GM23338 (cell line): ENCODE measurements around the gene ATG9A. TPM values are rescaled to one million over a fixed set of nuclear protein-coding genes. Genes with fewer than 3 reads are reported as not detected.

ENCODE experiments used
- ATAC-seq: fragments of 200-7000 bp; cut with Tn5 transposase; 3 replicates; pipeline ENCODE4 v1.9.1; 2020
- DNase-seq: peaks from one replicate; pipeline ENCODE4 v3.0.0-alpha.2; 2015; ENCODE audit warnings: low spot score
- H2AFZ ChIP-seq: fragments of 200-600 bp; sonication (generic); 2 replicates; pipeline ENCODE4 v1.8.0; 2016; ENCODE audit warnings: antibody characterized with exemption, mild to moderate bottlenecking, moderate library complexity
- H3F3A ChIP-seq: fragments of 200-600 bp; sonication (generic); replicated peaks from 2 replicates; pipeline ENCODE4 v1.8.0; 2017; ENCODE audit warnings: antibody characterized with exemption, mixed run types, low read depth
- H3K27ac ChIP-seq: fragments of 200-600 bp; sonication (generic); 2 replicates; pipeline ENCODE4 v1.6.1; 2016; ENCODE audit warnings: low read depth
- H3K27me3 ChIP-seq: fragments of 200-600 bp; sonication (generic); 2 replicates; pipeline ENCODE4 v1.8.0; 2016; ENCODE audit warnings: mild to moderate bottlenecking, mixed run types, moderate library complexity; ENCODE audit not compliant: insufficient read depth
- H3K36me3 ChIP-seq: fragments of 200-600 bp; sonication (generic); 2 replicates; pipeline ENCODE4 v1.8.0; 2016; ENCODE audit warnings: mild to moderate bottlenecking; ENCODE audit not compliant: insufficient read depth
- H3K4me1 ChIP-seq: fragments of 200-600 bp; sonication (generic); 2 replicates; pipeline ENCODE4 v1.8.0; 2016; ENCODE audit warnings: mild to moderate bottlenecking, moderate library complexity; ENCODE audit not compliant: insufficient read depth
- H3K4me2 ChIP-seq: fragments of 200-600 bp; sonication (generic); 2 replicates; pipeline ENCODE4 v1.7.1; 2017; ENCODE audit warnings: mixed run types
- H3K4me3 ChIP-seq: fragments of 200-600 bp; sonication (generic); 2 replicates; pipeline ENCODE4 v1.6.1; 2016; ENCODE audit warnings: mixed run types
- H3K79me2 ChIP-seq: fragments of 200-600 bp; sonication (generic); replicated peaks from 2 replicates; pipeline ENCODE4 v1.8.0; 2017; ENCODE audit warnings: mild to moderate bottlenecking; ENCODE audit not compliant: insufficient read depth
- H3K9me2 ChIP-seq: fragments of 200-600 bp; sonication (generic); 2 replicates; pipeline ENCODE4 v1.8.0; 2017; ENCODE audit not compliant: insufficient read depth
- H4K20me1 ChIP-seq: fragments of 200-600 bp; sonication (generic); replicated peaks from 2 replicates; pipeline ENCODE4 v1.8.0; 2017; ENCODE audit warnings: mild to moderate bottlenecking; ENCODE audit not compliant: insufficient read depth
- H3K27ac Mint-ChIP-seq: 2 replicates; pipeline ENCODE4 v1.8.0; 2020; ENCODE audit warnings: inconsistent platforms, mild to moderate bottlenecking, moderate library complexity, mixed read lengths
- H3K27me3 Mint-ChIP-seq: 3 replicates; pipeline ENCODE4 v1.8.0; 2022; ENCODE audit warnings: low read depth, mild to moderate bottlenecking, moderate library complexity, mixed read lengths, inconsistent platforms; ENCODE audit not compliant: insufficient read depth, poor library complexity
- H3K36me3 Mint-ChIP-seq: 3 replicates; pipeline ENCODE4 v1.8.0; 2021; ENCODE audit warnings: low read depth, mild to moderate bottlenecking, inconsistent platforms, moderate library complexity, mixed read lengths
- H3K4me1 Mint-ChIP-seq: 3 replicates; pipeline ENCODE4 v1.8.0; 2020; ENCODE audit warnings: mild to moderate bottlenecking, inconsistent platforms, mixed read lengths
- H3K4me3 Mint-ChIP-seq: 3 replicates; pipeline ENCODE4 v1.8.0; 2021; ENCODE audit warnings: moderate library complexity, mild to moderate bottlenecking, inconsistent platforms, mixed read lengths
- H3K9me3 Mint-ChIP-seq: 3 replicates; pipeline ENCODE4 v1.8.0; 2020; ENCODE audit warnings: moderate library complexity, mild to moderate bottlenecking, inconsistent platforms, mixed read lengths
- CREB1 ChIP-seq: fragments of 250-450 bp; sonication (Bioruptor Pico); IDR thresholded peaks from 2 replicates; pipeline ENCODE4 v1.5.0; 2020; ENCODE audit warnings: low read depth, mild to moderate bottlenecking, moderate library complexity
- CTCF ChIP-seq, 2 experiments: fragments of 200-600 bp in 1 of 2; sonication (generic) in 1 of 2; conservative IDR thresholded peaks; 2 replicates each; pipeline versions ENCODE4 v1.5.1 to v1.6.1; 2016 to 2017; ENCODE audit warnings: antibody characterized with exemption in 2 of 2, low read depth in 2 of 2, mild to moderate bottlenecking in 2 of 2, moderate library complexity in 1 of 2
- EZH2 ChIP-seq: fragments of 200-600 bp; sonication (generic); IDR thresholded peaks from one replicate; pipeline ENCODE4 v1.8.0; 2017; ENCODE audit warnings: antibody characterized with exemption, mild to moderate bottlenecking, low read depth; ENCODE audit not compliant: unreplicated experiment
- JUNB ChIP-seq: IDR thresholded peaks from one replicate; pipeline ENCODE4 v1.6.1; 2016; ENCODE audit warnings: antibody characterized with exemption; ENCODE audit not compliant: unreplicated experiment
- NANOG ChIP-seq: IDR thresholded peaks from 2 replicates; pipeline ENCODE4 v1.6.1; 2016; ENCODE audit warnings: antibody characterized with exemption, borderline replicate concordance
- POLR2AphosphoS5 ChIP-seq: IDR thresholded peaks from 2 replicates; pipeline ENCODE4 v1.6.1; 2016; ENCODE audit warnings: antibody characterized with exemption, low read depth
- REST ChIP-seq: IDR thresholded peaks from one replicate; pipeline ENCODE4 v1.6.1; 2018; ENCODE audit warnings: antibody characterized with exemption; ENCODE audit not compliant: unreplicated experiment
- STAT1 ChIP-seq: IDR thresholded peaks from one replicate; pipeline ENCODE4 v1.6.1; 2016; ENCODE audit warnings: antibody characterized with exemption; ENCODE audit not compliant: unreplicated experiment
- ZNF331 ChIP-seq: fragments of 250-450 bp; sonication (Bioruptor Pico); IDR thresholded peaks from 2 replicates; pipeline ENCODE4 v1.5.0; 2020; ENCODE audit warnings: low read depth, mild to moderate bottlenecking, moderate library complexity
- polyA plus RNA-seq: library from polyadenylated mRNA; unstranded; fragments of >200 nt; fragmentation: Nextera tagmentation; extraction: Ambion mirVana; gene quantifications from 2 replicates; pipeline ENCODE4 v1.2.1, GENCODE V29; 2016
- total RNA-seq: library from RNA; depleted of rRNA; stranded (reverse); fragments of >200 nt; shearing (Covaris generic); gene quantifications from 2 replicates; pipeline ENCODE4 v1.2.3, GENCODE V29; 2014
- TF ChIP-seq, protein P1 (sequence below): fragments of 250-450 bp; sonication (Bioruptor Pico); IDR thresholded peaks from 2 replicates; pipeline ENCODE4 v1.5.0; 2020; ENCODE audit warnings: mild to moderate bottlenecking, moderate library complexity
- TF ChIP-seq, protein P2 (sequence below): IDR thresholded peaks from 2 replicates; pipeline ENCODE4 v1.6.1; 2016; ENCODE audit warnings: antibody characterized with exemption

ATG9A gene
- total and polyA plus RNA-seq, 2 experiments from 2014 or later = 20.7 to 54.2 TPM

GRCh38 chr2:219234331-219234730 is 4.9 kb upstream of the ATG9A start:
- Histone ChIP-seq H3K79me2 (peaks cover 16% of the 10 kb centered on the region), H3K4me2 (no peak overlapping the region), H3K4me3 (no peak overlapping the region), H3K27ac (no peak overlapping the region), H4K20me1 (peaks cover 3% of the 10 kb centered on the region), H3K27me3 (no peaks in the 10 kb centered on the region), H3F3A (peaks cover 7% of the 10 kb centered on the region), H3K9me2 (no peaks in the 10 kb centered on the region), H3K36me3 (peaks cover 27% of the 10 kb centered on the region), H2AFZ (no peak overlapping the region), H3K4me1 (peaks cover 7% of the 10 kb centered on the region)
- ATAC-seq (no peak), DNase-seq (no peak)
- no peak overlapping the region for H3K27ac Mint-ChIP-seq
- peaks cover 2% of the 10 kb centered on the region; the same call in 1 of the 3 replicates for H3K9me3 Mint-ChIP-seq
- H3K36me3 Mint-ChIP-seq = peaks cover 68% of the 10 kb centered on the region
- H3K27me3 Mint-ChIP-seq = peaks cover 5% of the 10 kb centered on the region
- no peak for TF ChIP-seq CREB1 (CRISPR knock-in tag)
- TF ChIP-seq STAT1 = no peak
- no peak for TF ChIP-seq POLR2AphosphoS5
- TF ChIP-seq EZH2 = no peak
- TF ChIP-seq NANOG = no peak
- no peak for TF ChIP-seq REST
- TF ChIP-seq JUNB = no peak
- TF ChIP-seq, protein P1, sequence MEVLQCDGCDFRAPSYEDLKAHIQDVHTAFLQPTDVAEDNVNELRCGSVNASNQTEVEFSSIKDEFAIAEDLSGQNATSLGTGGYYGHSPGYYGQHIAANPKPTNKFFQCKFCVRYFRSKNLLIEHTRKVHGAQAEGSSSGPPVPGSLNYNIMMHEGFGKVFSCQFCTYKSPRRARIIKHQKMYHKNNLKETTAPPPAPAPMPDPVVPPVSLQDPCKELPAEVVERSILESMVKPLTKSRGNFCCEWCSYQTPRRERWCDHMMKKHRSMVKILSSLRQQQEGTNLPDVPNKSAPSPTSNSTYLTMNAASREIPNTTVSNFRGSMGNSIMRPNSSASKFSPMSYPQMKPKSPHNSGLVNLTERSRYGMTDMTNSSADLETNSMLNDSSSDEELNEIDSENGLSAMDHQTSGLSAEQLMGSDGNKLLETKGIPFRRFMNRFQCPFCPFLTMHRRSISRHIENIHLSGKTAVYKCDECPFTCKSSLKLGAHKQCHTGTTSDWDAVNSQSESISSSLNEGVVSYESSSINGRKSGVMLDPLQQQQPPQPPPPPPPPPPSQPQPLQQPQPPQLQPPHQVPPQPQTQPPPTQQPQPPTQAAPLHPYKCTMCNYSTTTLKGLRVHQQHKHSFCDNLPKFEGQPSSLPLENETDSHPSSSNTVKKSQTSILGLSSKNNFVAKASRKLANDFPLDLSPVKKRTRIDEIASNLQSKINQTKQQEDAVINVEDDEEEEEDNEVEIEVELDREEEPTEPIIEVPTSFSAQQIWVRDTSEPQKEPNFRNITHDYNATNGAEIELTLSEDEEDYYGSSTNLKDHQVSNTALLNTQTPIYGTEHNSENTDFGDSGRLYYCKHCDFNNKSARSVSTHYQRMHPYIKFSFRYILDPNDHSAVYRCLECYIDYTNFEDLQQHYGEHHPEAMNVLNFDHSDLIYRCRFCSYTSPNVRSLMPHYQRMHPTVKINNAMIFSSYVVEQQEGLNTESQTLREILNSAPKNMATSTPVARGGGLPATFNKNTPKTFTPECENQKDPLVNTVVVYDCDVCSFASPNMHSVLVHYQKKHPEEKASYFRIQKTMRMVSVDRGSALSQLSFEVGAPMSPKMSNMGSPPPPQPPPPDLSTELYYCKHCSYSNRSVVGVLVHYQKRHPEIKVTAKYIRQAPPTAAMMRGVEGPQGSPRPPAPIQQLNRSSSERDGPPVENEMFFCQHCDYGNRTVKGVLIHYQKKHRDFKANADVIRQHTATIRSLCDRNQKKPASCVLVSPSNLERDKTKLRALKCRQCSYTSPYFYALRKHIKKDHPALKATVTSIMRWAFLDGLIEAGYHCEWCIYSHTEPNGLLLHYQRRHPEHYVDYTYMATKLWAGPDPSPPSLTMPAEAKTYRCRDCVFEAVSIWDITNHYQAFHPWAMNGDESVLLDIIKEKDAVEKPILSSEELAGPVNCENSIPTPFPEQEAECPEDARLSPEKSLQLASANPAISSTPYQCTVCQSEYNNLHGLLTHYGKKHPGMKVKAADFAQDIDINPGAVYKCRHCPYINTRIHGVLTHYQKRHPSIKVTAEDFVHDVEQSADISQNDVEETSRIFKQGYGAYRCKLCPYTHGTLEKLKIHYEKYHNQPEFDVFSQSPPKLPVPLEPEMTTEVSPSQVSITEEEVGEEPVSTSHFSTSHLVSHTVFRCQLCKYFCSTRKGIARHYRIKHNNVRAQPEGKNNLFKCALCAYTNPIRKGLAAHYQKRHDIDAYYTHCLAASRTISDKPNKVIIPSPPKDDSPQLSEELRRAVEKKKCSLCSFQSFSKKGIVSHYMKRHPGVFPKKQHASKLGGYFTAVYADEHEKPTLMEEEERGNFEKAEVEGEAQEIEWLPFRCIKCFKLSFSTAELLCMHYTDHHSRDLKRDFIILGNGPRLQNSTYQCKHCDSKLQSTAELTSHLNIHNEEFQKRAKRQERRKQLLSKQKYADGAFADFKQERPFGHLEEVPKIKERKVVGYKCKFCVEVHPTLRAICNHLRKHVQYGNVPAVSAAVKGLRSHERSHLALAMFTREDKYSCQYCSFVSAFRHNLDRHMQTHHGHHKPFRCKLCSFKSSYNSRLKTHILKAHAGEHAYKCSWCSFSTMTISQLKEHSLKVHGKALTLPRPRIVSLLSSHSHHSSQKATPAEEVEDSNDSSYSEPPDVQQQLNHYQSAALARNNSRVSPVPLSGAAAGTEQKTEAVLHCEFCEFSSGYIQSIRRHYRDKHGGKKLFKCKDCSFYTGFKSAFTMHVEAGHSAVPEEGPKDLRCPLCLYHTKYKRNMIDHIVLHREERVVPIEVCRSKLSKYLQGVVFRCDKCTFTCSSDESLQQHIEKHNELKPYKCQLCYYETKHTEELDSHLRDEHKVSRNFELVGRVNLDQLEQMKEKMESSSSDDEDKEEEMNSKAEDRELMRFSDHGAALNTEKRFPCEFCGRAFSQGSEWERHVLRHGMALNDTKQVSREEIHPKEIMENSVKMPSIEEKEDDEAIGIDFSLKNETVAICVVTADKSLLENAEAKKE (CRISPR knock-in tag) = no peak
- TF ChIP-seq, protein P2, sequence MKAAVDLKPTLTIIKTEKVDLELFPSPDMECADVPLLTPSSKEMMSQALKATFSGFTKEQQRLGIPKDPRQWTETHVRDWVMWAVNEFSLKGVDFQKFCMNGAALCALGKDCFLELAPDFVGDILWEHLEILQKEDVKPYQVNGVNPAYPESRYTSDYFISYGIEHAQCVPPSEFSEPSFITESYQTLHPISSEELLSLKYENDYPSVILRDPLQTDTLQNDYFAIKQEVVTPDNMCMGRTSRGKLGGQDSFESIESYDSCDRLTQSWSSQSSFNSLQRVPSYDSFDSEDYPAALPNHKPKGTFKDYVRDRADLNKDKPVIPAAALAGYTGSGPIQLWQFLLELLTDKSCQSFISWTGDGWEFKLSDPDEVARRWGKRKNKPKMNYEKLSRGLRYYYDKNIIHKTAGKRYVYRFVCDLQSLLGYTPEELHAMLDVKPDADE = no peak
- no peak for TF ChIP-seq ZNF331 (CRISPR knock-in tag)
- TF ChIP-seq CTCF (conservative IDR thresholded peaks at IDR 0.05; ENCODE audit: low read depth in 2 of 2) = no peak
- peaks cover 4% of the 10 kb centered on the region for H3K4me1 Mint-ChIP-seq
- H3K4me3 Mint-ChIP-seq = no peak overlapping the region
